H9 (cell line): ENCODE data around the gene JMJD8. TPM values are rescaled to one million over a fixed set of nuclear protein-coding genes. Genes with fewer than 3 reads are reported as not detected.

Experiments
- DNase-seq: peaks from one replicate; pipeline ENCODE4 v3.0.0-alpha.2; 2017
- H2AFZ ChIP-seq: one replicate; pipeline ENCODE4 v1.6.1; 2013; ENCODE audit warnings: mild to moderate bottlenecking, low read length, control low read depth, moderate library complexity
- H2AK5ac ChIP-seq: 2 replicates; pipeline ENCODE4 v1.6.1; 2013; ENCODE audit warnings: low read length, control low read depth, mixed read lengths; ENCODE audit not compliant: insufficient read length
- H2BK120ac ChIP-seq: one replicate; pipeline ENCODE4 v1.6.1; 2013; ENCODE audit warnings: low read depth, mild to moderate bottlenecking, low read length, control low read depth, inconsistent platforms; ENCODE audit not compliant: poor library complexity, severe bottlenecking
- H2BK12ac ChIP-seq: 2 replicates; pipeline ENCODE4 v1.6.1; 2013; ENCODE audit warnings: low read length, control low read depth, mixed read lengths, low read depth; ENCODE audit not compliant: insufficient read length
- H2BK15ac ChIP-seq: 2 replicates; pipeline ENCODE4 v1.6.1; 2013; ENCODE audit warnings: low read depth, low read length, control low read depth
- H2BK20ac ChIP-seq: one replicate; pipeline ENCODE4 v1.6.1; 2013; ENCODE audit warnings: low read depth, mild to moderate bottlenecking, low read length, control low read depth, inconsistent platforms; ENCODE audit not compliant: poor library complexity, severe bottlenecking
- H2BK5ac ChIP-seq: 2 replicates; pipeline ENCODE4 v1.6.1; 2013; ENCODE audit warnings: low read length, control low read depth, mixed read lengths; ENCODE audit not compliant: insufficient read length
- H3K14ac ChIP-seq: 2 replicates; pipeline ENCODE4 v1.6.1; 2013; ENCODE audit warnings: low read length, control low read depth; ENCODE audit not compliant: insufficient read depth
- H3K18ac ChIP-seq: 2 replicates; pipeline ENCODE4 v1.6.1; 2013; ENCODE audit warnings: low read depth, mild to moderate bottlenecking, mixed read lengths, low read length, control low read depth; ENCODE audit not compliant: insufficient read length
- H3K23ac ChIP-seq: 2 replicates; pipeline ENCODE4 v1.6.1; 2013; ENCODE audit warnings: low read length, control low read depth, mixed read lengths, low read depth; ENCODE audit not compliant: insufficient read length
- H3K23me2 ChIP-seq: 2 replicates; pipeline ENCODE4 v1.6.1; 2013; ENCODE audit warnings: low read depth, mild to moderate bottlenecking, mixed read lengths, low read length, control low read depth; ENCODE audit not compliant: insufficient read length, poor library complexity, severe bottlenecking
- H3K27ac ChIP-seq: 2 replicates; pipeline ENCODE4 v1.5.1; 2013; ENCODE audit warnings: low read length, control low read depth, mixed read lengths, low read depth; ENCODE audit not compliant: insufficient read length
- H3K27me3 ChIP-seq: 2 replicates; pipeline ENCODE4 v1.6.1; 2013; ENCODE audit warnings: low read length, control low read depth, inconsistent platforms; ENCODE audit not compliant: insufficient read depth
- H3K4ac ChIP-seq: 2 replicates; pipeline ENCODE4 v1.6.1; 2013; ENCODE audit warnings: low read depth, mild to moderate bottlenecking, control low read depth, inconsistent platforms, low read length, moderate library complexity
- H3K4me1 ChIP-seq: 2 replicates; pipeline ENCODE4 v1.6.1; 2013; ENCODE audit warnings: low read length, control low read depth, inconsistent platforms; ENCODE audit not compliant: insufficient read depth
- H3K4me2 ChIP-seq: 2 replicates; pipeline ENCODE4 v1.6.1; 2013; ENCODE audit warnings: low read length, control low read depth, mixed read lengths; ENCODE audit not compliant: insufficient read length, insufficient read depth
- H3K56ac ChIP-seq: 2 replicates; pipeline ENCODE4 v1.6.1; 2013; ENCODE audit warnings: low read depth, mild to moderate bottlenecking, mixed read lengths, low read length, control low read depth; ENCODE audit not compliant: insufficient read length
- H3K79me1 ChIP-seq: 2 replicates; pipeline ENCODE4 v1.6.1; 2013; ENCODE audit warnings: low read depth, mild to moderate bottlenecking, moderate library complexity, low read length, control low read depth, inconsistent platforms; ENCODE audit not compliant: insufficient read depth, poor library complexity, severe bottlenecking
- H3K79me2 ChIP-seq: 2 replicates; pipeline ENCODE4 v1.6.1; 2013; ENCODE audit warnings: low read length, control low read depth, inconsistent platforms; ENCODE audit not compliant: insufficient read depth
- H3K9ac ChIP-seq: 2 replicates; pipeline ENCODE4 v1.6.1; 2013; ENCODE audit warnings: low read length, control low read depth, mixed read lengths; ENCODE audit not compliant: insufficient read length; ENCODE audit errors: extremely low read depth
- H3K9me3 ChIP-seq: one replicate; pipeline ENCODE4 v1.6.1; 2013; ENCODE audit warnings: low read depth, low read length, inconsistent platforms; ENCODE audit not compliant: control insufficient read depth
- H3T11ph ChIP-seq: one replicate; pipeline ENCODE4 v1.6.1; 2013; ENCODE audit warnings: mild to moderate bottlenecking, low read length, control low read depth, inconsistent platforms
- H4K20me1 ChIP-seq: one replicate; pipeline ENCODE4 v1.6.1; 2013; ENCODE audit not compliant: control insufficient read depth, insufficient read length, insufficient read depth
- H4K5ac ChIP-seq: 2 replicates; pipeline ENCODE4 v1.6.1; 2013; ENCODE audit warnings: low read depth, mild to moderate bottlenecking, mixed read lengths, low read length, control low read depth; ENCODE audit not compliant: insufficient read length
- H4K8ac ChIP-seq: replicated peaks from 2 replicates; pipeline ENCODE4 v1.6.1; 2013; ENCODE audit warnings: low read length, control low read depth, mixed read lengths, low read depth; ENCODE audit not compliant: insufficient read length
- H4K91ac ChIP-seq: 2 replicates; pipeline ENCODE4 v1.6.1; 2013; ENCODE audit warnings: low read depth, mild to moderate bottlenecking, moderate library complexity, mixed read lengths, low read length, control low read depth; ENCODE audit not compliant: insufficient read length
- H3K27ac Mint-ChIP-seq, 3 experiments: 2 replicates in 2 of 3; 3 replicates in 1 of 3; pipeline ENCODE4 v1.8.0; 2020 to 2021; ENCODE audit warnings: mixed read lengths in 3 of 3, mild to moderate bottlenecking in 1 of 3, moderate library complexity in 1 of 3
- H3K27me3 Mint-ChIP-seq: 2 replicates; pipeline ENCODE4 v1.8.0; 2021; ENCODE audit warnings: low read depth, mild to moderate bottlenecking, moderate library complexity, mixed read lengths
- H3K36me3 Mint-ChIP-seq, 3 experiments: 2 replicates in 2 of 3; 3 replicates in 1 of 3; pipeline ENCODE4 v1.8.0; 2020 to 2021; ENCODE audit warnings: low read depth in 3 of 3, mixed read lengths in 3 of 3; ENCODE audit not compliant: insufficient read depth in 1 of 3
- H3K4me1 Mint-ChIP-seq, 2 experiments: 2 replicates each; pipeline ENCODE4 v1.8.0; 2020; ENCODE audit warnings: mixed read lengths in 2 of 2
- H3K4me3 Mint-ChIP-seq, 2 experiments: 2 replicates in 1 of 2; 3 replicates in 1 of 2; pipeline ENCODE4 v1.8.0; 2020 to 2021; ENCODE audit warnings: mild to moderate bottlenecking in 2 of 2, mixed read lengths in 2 of 2, moderate library complexity in 1 of 2
- H3K9me3 Mint-ChIP-seq, 2 experiments: 2 replicates in 1 of 2; 3 replicates in 1 of 2; pipeline ENCODE4 v1.8.0; 2020; ENCODE audit warnings: mild to moderate bottlenecking in 2 of 2, mixed read lengths in 2 of 2, moderate library complexity in 1 of 2
- WGBS: extraction: QIAGEN DNeasy Blood & Tissue Kit; methylation state at CpG from one replicate; pipeline ENCODE4 v1.1.7; 2013; ENCODE audit warnings: missing lambda C conversion rate, low lambda C conversion rate, mixed read lengths; ENCODE audit not compliant: insufficient read length; ENCODE audit errors: extremely low coverage; 5-methylcytosine and 5-hydroxymethylcytosine counted together
- total RNA-seq: library from RNA; stranded (reverse); gene quantifications from 2 replicates; pipeline ENCODE4 v1.2.1, GENCODE V29; 2021
- TF ChIP-seq, protein P1 (sequence below): fragments of 200-600 bp; sonication (generic); conservative IDR thresholded peaks from 3 replicates; pipeline ENCODE4 v1.8.0; 2021; ENCODE audit warnings: antibody characterized with exemption, mild to moderate bottlenecking

Gene JMJD8
- total RNA-seq, 1 experiment from 2014 or later, result 52.7 TPM

DNA sequence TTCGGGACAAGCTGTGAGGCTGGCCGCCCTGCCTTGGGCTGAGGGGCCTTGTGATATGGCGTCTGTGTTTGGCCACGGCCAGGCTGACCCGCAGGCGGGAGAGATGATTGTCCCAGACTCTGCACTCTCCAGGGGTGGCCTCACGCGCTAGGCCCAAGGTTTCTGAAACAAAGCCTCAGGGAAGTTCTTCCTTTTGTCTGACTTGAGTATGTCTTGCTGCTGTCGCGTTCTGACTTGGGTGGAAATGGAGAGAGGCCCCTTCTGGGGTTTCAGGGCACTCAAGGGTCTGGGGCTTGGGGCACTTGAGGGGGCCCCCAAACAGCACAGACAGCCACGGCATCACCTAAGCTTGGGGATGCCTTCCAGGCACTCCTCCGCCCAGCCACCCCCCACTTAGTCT is 26.9 kb upstream of the JMJD8 start:
- no peak overlapping the region for H2BK120ac ChIP-seq
- H2BK12ac ChIP-seq, result no peak overlapping the region
- Mint-ChIP-seq H3K36me3 (no peaks in the 10 kb centered on the region), H3K4me3 (no peak overlapping the region), H3K9me3 (peaks cover 0 to 2% of the 10 kb centered on the region in 2 experiments; a peak in 2 of 5 replicates), H3K27ac (no peak overlapping the region), H3K4me1 (peaks cover 4 to 13% of the 10 kb centered on the region in 2 experiments), H3K27me3 (peaks cover 79% of the 10 kb centered on the region)
- H3K9me3 ChIP-seq, result no peaks in the 10 kb centered on the region
- WGBS, result no CpG with 5 or more reads among the region's 12 CpGs
- H4K5ac ChIP-seq, result no peak overlapping the region
- no peak overlapping the region for H2BK15ac ChIP-seq
- no peak overlapping the region for H3K4ac ChIP-seq
- TF ChIP-seq, protein P1, sequence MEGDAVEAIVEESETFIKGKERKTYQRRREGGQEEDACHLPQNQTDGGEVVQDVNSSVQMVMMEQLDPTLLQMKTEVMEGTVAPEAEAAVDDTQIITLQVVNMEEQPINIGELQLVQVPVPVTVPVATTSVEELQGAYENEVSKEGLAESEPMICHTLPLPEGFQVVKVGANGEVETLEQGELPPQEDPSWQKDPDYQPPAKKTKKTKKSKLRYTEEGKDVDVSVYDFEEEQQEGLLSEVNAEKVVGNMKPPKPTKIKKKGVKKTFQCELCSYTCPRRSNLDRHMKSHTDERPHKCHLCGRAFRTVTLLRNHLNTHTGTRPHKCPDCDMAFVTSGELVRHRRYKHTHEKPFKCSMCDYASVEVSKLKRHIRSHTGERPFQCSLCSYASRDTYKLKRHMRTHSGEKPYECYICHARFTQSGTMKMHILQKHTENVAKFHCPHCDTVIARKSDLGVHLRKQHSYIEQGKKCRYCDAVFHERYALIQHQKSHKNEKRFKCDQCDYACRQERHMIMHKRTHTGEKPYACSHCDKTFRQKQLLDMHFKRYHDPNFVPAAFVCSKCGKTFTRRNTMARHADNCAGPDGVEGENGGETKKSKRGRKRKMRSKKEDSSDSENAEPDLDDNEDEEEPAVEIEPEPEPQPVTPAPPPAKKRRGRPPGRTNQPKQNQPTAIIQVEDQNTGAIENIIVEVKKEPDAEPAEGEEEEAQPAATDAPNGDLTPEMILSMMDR, result no peak
- no peak overlapping the region for H3K18ac ChIP-seq
- H3K14ac ChIP-seq, result no peak overlapping the region
- no peak overlapping the region for H2AFZ ChIP-seq
- H3K27ac ChIP-seq, result no peak overlapping the region
- H4K91ac ChIP-seq, result no peak overlapping the region
- no peak overlapping the region for H2BK5ac ChIP-seq
- H3K4me2 ChIP-seq, result no peak overlapping the region
- H3K56ac ChIP-seq, result no peak overlapping the region
- H3K23ac ChIP-seq, result no peak overlapping the region
- H3K27me3 ChIP-seq, result peaks cover 21% of the 10 kb centered on the region; the same call in 1 of the 2 replicates
- no peaks in the 10 kb centered on the region for H3K79me1 ChIP-seq
- no peaks in the 10 kb centered on the region for H3K4me1 ChIP-seq
- no peaks in the 10 kb centered on the region for H4K20me1 ChIP-seq
- no peaks in the 10 kb centered on the region for H3K79me2 ChIP-seq
- no peak overlapping the region for H2BK20ac ChIP-seq
- H3K23me2 ChIP-seq, result peaks cover 12% of the 10 kb centered on the region
- H3T11ph ChIP-seq, result no peak overlapping the region
- no peak for DNase-seq
- no peak overlapping the region for H2AK5ac ChIP-seq
- H4K8ac ChIP-seq, result no peak overlapping the region
- H3K9ac ChIP-seq, result no peak overlapping the region
